ENCODE measurements around the gene WRAP73. TPM values are rescaled to one million over a fixed set of nuclear protein-coding genes. Genes with fewer than 3 reads are reported as not detected.
"Not testable (repeated sequence)": the region's sequence is repeated elsewhere in the genome, so short reads cannot be mapped to it uniquely, and the experiment has no call there.

The WRAP73 gene
- total RNA-seq, 1 donor from 2014 or later, result 21.6 TPM

DNA sequence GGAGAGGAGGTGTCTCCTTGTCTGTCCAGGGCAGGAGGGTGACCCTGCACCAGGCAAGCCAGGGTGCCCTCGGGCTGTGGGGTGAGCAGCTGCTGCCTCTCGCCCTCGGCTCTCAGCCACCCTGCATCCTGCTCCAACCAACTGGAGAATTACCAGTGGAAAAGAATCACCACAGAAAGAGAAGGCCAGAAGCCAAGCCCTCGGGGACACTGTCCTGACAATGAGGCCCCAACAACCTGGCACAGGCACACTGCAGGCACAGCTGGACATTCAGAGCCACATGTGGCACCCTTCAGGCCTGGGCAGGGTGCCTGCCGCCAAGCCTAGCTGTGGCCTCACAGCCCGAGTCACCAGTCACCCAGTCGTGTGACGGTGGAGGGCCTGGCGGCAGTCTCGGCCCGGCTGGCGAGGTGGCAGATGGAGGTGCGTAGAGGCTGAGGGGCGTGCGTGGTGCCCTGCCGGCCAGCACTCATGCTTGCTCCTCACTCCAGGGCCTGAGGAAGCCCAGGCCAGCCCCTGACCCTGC, 50.6 kb downstream of the WRAP73 start:
- no peak for DNase-seq (ENCODE audit: low spot score)

DNA sequence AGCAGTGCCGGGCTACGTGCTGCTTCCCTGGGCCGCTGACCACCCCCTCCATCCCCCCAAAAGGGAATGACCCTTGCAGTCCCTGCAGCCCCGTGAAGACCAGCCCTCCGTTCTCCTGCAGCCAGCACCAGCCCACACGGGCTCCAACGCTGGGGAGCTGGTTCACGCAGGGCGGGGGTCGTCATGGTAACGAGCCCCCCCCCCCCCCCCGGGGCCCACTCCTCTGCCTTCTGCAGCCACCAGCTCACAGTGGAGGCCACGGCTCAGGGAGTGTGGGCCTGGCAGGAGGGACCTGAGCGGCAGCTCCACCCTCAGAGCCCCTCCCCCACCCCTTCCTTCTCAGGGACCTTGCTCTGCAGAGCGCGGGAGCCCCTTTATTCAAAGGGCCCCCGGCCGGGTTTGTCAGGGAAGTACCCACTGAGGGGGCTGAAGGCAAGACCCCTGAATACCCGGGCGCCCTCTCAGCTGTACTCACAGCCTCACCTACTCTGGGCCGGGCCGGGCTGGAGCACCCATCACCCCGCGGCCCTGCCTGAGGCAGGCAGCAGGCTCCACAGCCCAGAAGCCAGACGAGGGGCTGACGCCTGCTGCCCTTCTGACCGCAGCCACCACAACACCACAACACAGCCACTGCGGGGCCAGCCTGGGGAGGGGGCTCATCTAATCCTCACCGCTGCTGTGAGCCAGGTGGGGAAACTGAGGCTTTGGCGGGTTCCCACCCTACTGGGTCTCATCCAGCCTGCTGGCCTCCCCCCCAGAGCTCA, 51.2 kb downstream of the WRAP73 start:
- DNase-seq (ENCODE audit: low spot score), result no peak

DNA sequence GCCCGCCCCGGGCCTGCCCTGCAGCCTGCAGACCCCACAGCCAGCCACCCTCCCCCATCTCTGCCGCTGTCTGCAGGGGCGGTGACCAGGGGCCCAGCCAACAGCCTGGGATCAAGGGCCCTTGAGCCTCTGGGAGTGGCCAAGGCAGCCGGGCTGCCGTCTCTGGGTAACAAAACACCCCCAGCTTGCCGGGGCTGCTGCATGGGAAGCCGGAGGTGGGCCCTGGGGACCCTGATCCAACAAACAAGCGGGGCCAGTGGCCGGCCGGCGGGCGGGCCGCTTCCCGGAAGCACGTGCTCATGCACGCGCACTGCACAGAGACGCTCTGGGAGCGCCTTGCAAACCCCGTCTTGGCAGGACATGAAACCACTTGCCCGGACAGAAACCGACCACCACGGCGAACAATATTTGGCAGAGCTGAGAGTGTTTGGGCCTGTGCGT, 51.8 kb downstream of the WRAP73 start:
- DNase-seq (ENCODE audit: low spot score), result peak; percentile 29

DNA sequence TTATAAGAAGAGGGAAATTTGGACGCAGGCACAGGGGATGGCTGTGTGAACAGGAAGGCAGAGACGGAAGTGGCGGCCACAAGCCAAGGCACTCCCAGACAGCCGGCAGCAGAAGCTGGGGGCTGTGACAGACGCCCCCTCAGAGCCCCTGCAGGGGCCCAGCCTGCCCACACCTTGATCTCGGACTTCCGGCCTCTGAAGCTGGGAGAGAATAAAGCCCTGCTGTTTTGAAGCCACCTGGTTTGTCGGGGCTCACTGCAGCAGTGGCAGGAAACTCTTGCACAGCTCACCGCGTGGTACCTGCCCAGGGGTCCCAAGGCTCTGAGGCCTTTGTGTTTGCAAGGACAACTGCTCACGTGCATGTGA, 52.3 kb downstream of the WRAP73 start:
- DNase-seq (ENCODE audit: low spot score), result no peak

DNA sequence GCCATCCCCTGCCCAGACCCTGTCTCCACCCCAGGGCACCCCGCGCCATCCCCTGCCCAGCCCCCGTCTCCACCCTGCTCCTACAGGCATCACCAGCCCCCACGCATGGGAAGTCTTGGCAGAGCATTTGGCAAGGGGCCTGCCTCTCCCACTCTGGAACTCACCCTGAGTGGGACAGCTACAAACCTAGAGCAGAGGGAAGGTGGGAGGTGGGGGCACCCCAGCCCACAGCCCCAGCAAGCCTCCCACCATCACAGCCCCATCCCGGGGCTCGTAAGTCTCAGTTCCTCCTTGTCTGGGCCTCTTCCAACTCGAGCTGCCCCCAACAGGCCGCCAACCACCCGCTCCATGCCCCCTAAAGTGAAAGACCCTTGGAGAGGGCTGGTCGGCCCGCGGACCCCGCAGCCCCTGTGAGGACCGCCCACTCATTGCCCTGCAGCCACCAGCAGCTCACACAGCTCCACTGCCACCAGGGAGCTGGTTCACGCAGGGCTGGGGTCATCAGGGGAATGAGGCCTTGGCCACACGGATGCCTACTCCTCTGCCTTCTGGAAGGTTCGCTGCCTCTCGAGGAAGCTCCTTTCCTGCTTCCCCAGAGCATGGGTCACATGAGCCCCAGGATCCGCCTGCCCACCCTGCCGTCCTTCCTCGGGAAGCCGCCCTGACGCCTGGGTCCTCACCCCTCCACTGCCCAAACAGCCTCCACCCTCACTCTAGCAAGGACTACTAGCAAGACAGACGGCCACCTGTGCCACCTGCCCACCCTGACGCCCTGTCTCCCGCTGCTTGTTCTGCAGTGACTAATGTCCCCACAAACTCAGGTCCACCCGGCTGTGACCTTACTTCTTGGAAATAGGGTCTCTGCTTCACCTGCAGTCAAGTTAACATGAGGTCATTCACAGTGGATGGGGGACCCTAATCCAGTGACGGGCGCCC, 53.0 kb downstream of the WRAP73 start:
- DNase-seq (ENCODE audit: low spot score), result no peak

- DNase-seq (ENCODE audit: low spot score), result no peak
Observed at GRCh38 chr1:3595949-3596348, 54.0 kb downstream of the WRAP73 start.

DNA sequence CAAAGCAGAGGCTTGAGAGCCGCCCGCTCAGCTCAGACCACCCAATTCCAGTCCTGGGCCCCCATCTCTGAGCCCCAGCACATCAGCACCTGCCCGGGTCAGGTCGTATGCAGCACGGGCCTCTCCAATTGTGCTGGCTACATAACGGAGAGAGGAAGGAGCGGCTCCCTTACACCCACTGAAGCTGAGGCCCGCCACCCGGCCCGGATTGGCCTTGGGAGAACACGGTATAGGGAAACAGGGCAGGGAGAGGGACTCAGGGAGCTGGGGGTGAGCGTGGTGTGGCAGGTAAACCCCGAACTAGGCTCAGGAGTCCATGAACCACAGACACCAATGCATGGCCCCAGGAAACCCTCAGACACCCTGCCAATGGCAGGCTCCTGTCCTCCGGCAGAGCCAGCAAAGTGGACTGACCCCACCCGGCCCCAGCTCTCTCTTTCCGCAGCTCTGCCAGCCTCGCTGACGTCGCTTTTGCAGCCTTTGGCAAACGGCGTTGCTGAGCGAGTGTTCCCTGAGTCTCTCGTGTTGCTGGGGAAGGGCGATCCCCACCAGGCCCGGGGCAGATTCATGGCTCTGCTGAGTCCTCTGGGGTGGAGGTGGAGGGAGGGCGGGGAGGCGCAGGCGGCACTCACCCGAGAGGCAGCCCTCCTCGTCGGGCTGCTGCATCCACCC, 55.1 kb downstream of the WRAP73 start:
- no peak for DNase-seq (ENCODE audit: low spot score)

DNA sequence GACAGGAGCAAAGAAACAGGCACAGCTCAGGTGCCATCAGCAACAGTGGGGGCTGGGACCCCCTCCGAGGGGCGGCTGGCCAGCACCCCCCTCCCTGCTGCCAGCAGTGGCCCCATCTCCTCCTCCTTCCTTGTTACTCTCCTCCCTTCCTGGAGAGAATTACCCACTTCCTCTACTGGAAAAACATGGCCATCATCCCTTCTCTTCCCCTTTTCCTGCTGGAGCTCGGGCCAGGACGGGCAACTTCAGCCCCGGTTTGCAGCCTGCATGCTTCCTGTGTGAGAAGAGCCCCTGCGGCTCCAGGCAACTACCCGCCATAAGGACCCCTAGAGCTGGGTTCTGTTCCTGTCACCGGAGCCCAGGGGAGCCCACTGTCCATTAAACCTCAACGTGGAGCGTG, 56.2 kb downstream of the WRAP73 start:
- no peak for DNase-seq (ENCODE audit: low spot score)

- no peak for DNase-seq (ENCODE audit: low spot score)
Observed at GRCh38 chr1:3593334-3593733, 56.6 kb downstream of the WRAP73 start.

DNA sequence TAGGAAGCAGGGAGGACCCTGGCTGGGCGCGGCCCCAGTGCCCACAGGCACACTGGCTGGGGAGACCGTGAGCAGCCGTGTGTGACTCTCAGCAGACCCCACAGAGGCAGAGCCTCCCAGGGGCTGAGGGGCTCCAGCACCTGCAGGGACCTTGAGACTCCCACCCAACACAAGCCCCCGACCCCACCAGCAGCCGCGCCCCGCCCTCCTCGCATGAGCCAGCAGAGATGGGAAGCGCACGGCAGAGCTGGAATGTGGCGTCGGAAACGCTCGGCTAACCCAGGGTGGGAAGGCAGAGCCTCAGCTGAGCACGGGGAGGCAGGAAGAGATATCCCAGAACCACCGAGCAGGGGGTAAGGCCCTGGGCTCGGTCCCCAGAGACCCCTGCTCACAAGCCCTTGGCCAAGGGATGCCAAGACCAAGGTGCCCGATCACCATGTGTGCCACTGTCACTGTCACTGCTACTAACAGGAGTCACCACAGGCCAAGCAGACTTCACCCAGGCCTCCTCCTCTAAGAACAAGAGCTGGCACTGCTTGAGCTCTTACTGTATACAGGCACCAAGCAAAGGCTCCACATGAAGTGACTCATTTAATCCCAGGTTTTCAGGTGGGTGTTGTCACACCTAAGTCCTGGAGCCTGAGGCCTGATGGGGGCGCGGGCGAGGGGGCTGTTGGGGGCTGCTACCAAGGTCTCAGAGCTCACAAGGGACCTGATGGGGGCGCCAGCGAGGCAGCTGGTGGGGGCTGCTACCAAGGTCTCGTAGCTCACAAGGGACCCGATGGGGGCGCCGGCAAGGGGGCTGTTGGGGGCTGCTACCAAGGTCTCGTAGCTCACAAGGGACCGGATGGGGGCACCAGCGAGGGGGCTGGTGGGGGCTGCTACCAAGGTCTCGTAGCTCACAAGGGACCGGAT, 58.7 kb downstream of the WRAP73 start:
- DNase-seq (ENCODE audit: low spot score), result no peak

DNA sequence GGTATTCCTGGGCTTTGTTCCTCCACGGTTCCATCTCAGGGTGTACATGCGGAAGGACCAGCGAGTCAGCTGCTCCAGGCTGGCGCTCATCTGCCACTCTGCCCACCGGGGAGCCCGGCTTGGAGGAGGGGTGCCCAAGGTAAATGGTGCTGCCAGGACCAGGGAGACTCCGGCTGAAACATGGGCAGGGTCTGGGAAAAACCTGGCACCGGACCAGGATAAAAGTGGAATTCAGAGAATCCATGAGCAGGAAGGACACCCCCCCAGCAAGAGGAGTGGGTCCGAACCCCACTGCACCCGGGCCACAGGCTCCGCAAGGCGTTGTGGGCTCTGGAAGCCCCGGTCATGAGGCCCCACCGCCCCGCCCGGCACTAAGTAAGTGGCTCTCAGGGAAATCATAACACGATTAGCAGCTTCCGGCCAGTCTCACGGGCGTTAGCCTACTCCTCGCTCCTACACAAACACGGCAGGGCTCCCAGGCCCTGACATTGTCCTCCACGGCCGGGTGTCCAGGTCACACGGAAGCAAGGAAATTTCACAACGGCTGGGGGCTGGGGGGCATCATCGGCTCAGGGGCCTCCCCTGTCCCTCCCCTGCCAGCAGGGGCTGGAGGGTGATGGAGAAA, 59.7 kb downstream of the WRAP73 start:
- no peak for DNase-seq (ENCODE audit: low spot score)

DNA sequence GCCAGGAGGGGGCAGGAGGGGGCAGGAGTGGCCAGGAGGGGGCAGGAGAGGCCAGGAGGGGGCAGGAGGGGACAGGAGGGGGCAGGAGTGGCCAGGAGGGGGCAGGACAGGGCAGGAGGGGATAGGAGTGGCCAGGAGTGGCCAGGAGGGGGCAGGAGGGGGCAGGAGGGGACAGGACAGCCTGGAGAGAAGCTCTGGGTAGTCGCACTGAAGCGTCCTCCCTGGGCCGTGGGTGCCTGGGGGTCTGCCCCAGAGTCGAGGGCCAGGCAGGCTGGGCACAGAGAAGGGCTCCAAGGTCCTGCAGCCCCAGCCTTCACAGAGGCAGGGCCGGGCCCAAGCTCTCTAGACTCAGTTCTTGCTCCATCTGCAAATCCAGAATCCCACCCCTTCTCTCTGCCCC, 61.5 kb downstream of the WRAP73 start:
- no peak for DNase-seq (ENCODE audit: low spot score)

DNA sequence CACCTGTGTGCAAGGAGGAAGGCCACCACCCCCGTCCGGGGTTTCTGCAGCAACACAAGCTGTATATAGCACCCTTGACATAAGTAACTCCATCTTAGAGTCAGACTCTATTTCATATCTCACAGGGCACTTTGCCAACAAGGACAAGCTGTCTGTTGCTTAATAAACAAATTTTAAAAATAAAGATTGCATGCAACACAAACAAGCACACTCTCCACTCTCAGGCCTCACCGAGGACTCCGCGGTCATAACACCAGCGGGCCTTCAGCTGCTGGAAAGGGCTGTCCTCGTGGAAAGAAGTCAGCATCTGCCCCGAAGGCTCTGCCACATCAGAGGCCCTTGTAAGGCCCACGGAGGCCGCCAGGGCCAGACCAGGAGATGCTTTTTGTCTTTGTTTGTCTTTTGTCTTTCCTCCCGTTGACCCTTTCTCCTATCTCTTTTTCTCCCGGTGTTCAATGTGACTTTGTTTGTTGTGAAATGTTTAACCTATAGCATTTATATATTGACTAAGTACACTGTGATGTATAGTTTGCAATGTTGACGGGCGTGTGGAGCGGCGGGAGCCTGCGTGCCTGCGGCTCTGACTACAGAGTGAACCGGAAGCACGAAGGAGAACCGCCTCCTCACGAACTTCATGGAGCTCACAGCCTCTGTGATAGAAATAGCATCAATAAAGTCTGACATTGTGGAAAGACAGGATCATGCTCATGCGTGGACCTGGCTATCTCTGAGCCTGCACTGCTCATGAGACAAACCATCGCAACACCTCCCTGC, 62.7 kb downstream of the WRAP73 start:
- no peak for DNase-seq (ENCODE audit: low spot score)

- no peak for DNase-seq (ENCODE audit: low spot score)
Observed at GRCh38 chr1:3585940-3586568, 63.8 kb downstream of the WRAP73 start.

GRCh38 chr1:3585353-3585868, 64.5 kb downstream of the WRAP73 start:
- not testable (repeated sequence) for DNase-seq (ENCODE audit: low spot score)

GRCh38 chr1:3584915-3585314, 65.0 kb downstream of the WRAP73 start:
- no peak for DNase-seq (ENCODE audit: low spot score)

- not testable (repeated sequence) for DNase-seq (ENCODE audit: low spot score)
Observed at GRCh38 chr1:3583751-3584150, 66.2 kb downstream of the WRAP73 start.

- DNase-seq (ENCODE audit: low spot score), result no peak
Observed at GRCh38 chr1:3581296-3582036, 68.4 kb downstream of the WRAP73 start.
